K562 (cell line): ENCODE measurements around the gene TIGD1. TPM values are rescaled to one million over a fixed set of nuclear protein-coding genes. Genes with fewer than 3 reads are reported as not detected.

Experiments used
- ATAC-seq: fragments of 200-7000 bp; cut with Tn5 transposase; 3 replicates; pipeline ENCODE4 v1.9.1; 2020; ENCODE audit warnings: moderate library complexity
- BruUV-seq: library from RNA; stranded (reverse); fragments of 400-500 nt; replicated peaks from 2 replicates; lab custom pipeline; 2021; lab: Mats Ljungman, UMichigan
- CTCF ChIA-PET: fragments of 300-600 bp; formaldehyde crosslinking; extraction: SDS; loops from one replicate; lab custom pipeline; 2021; ENCODE audit warnings: low intra/inter-chr PET ratio; lab: Yijun Ruan, JAX
- POLR2A ChIA-PET: fragments of 300-600, 350-650 bp; sonication (Branson Sonifier 250); formaldehyde crosslinking; extraction: SDS; loops from one replicate; lab custom pipeline; 2021; ENCODE audit warnings: antibody characterized with exemption, inconsistent platforms; lab: Yijun Ruan, JAX
- DNase-seq, 4 experiments: peaks; one replicate each; pipeline versions ENCODE4 v3.0.0 to v3.0.0-alpha.2; 2011 to 2018; ENCODE audit warnings: low spot score in 3 of 4, mixed read lengths in 3 of 4; ENCODE audit errors: extremely low read depth in 1 of 4
- FAIRE-seq: peaks from 2 replicates; lab custom pipeline; 2011; peaks lifted over from hg19 to GRCh38; lab: Jason Lieb, UNC
- H2AFZ ChIP-seq: 2 replicates; pipeline ENCODE4 v1.6.0; 2011; ENCODE audit warnings: low read depth, low read length, control low read depth, inconsistent platforms
- H3K27ac ChIP-seq: fragments of 200-600 bp; 3 replicates; pipeline ENCODE4 v1.8.0; 2011; ENCODE audit warnings: low read depth, mild to moderate bottlenecking, control low read depth, inconsistent platforms, low read length, moderate library complexity, mixed read lengths; ENCODE audit errors: extremely low read depth
- H3K27me3 ChIP-seq, 2 experiments: fragments of 300-600 bp in 1 of 2; 2 replicates in 1 of 2; 3 replicates in 1 of 2; pipeline versions ENCODE4 v1.6.0 to v1.8.0; 2011; ENCODE audit warnings: inconsistent platforms in 2 of 2, low read length in 2 of 2, mild to moderate bottlenecking in 1 of 2, mixed read lengths in 1 of 2, moderate library complexity in 1 of 2; ENCODE audit not compliant: control insufficient read depth in 2 of 2, insufficient read depth in 2 of 2
- H3K36me3 ChIP-seq: fragments of 300-600 bp; 3 replicates; pipeline ENCODE4 v1.8.0; 2011; ENCODE audit warnings: mild to moderate bottlenecking, low read length, inconsistent platforms; ENCODE audit not compliant: control insufficient read depth, insufficient read depth
- H3K4me1 ChIP-seq, 2 experiments: fragments of 200-600 bp in 1 of 2; replicated peaks in 1 of 2; 2 replicates in 1 of 2; 3 replicates in 1 of 2; pipeline versions ENCODE4 v1.5.1 to v1.8.0; 2011; ENCODE audit warnings: inconsistent platforms in 2 of 2, low read length in 2 of 2, mild to moderate bottlenecking in 1 of 2, mixed read lengths in 1 of 2, moderate library complexity in 1 of 2; ENCODE audit not compliant: control insufficient read depth in 2 of 2, insufficient read depth in 2 of 2
- H3K4me2 ChIP-seq: 2 replicates; pipeline ENCODE4 v1.6.1; 2011; ENCODE audit warnings: low read length, control low read depth, inconsistent platforms, mixed read lengths; ENCODE audit not compliant: insufficient read depth
- H3K4me3 ChIP-seq: fragments of 200-600 bp; sonication (generic), shearing (Covaris generic); 2 replicates; pipeline ENCODE4 v1.5.1; 2016; ENCODE audit warnings: control low read depth, inconsistent platforms
- H3K79me2 ChIP-seq: fragments of 200-600 bp; 3 replicates; pipeline ENCODE4 v1.8.0; 2011; ENCODE audit warnings: low read length, inconsistent platforms; ENCODE audit not compliant: control insufficient read depth, insufficient read depth
- H3K9ac ChIP-seq, 2 experiments: 2 replicates each; pipeline versions ENCODE4 v1.6.0 to v1.6.1; 2011; ENCODE audit warnings: low read depth in 2 of 2, low read length in 2 of 2, control low read depth in 1 of 2, inconsistent platforms in 1 of 2, mild to moderate bottlenecking in 1 of 2, mixed read lengths in 1 of 2; ENCODE audit not compliant: insufficient read depth in 1 of 2
- H3K9me1 ChIP-seq: one replicate; pipeline ENCODE4 v1.6.0; 2011; ENCODE audit warnings: inconsistent platforms, mild to moderate bottlenecking, low read length, moderate library complexity; ENCODE audit not compliant: control insufficient read depth, insufficient read depth
- H3K9me3 ChIP-seq: replicated peaks from 2 replicates; pipeline ENCODE4 v1.5.1; 2011; ENCODE audit warnings: low read depth, low read length, inconsistent platforms; ENCODE audit not compliant: control insufficient read depth, insufficient read depth
- H4K20me1 ChIP-seq: replicated peaks from 2 replicates; pipeline ENCODE4 v1.6.1; 2011; ENCODE audit warnings: low read length, inconsistent platforms, mixed read lengths; ENCODE audit not compliant: control insufficient read depth, insufficient read depth
- CBX1 ChIP-seq: sonication (generic); IDR thresholded peaks from 2 replicates; pipeline ENCODE4 v1.6.1; 2016; ENCODE audit warnings: antibody characterized with exemption, low read depth, mild to moderate bottlenecking
- CC2D1A ChIP-seq: fragments of 450-650 bp; IDR thresholded peaks from 2 replicates; pipeline ENCODE4 v1.6.1; 2017; ENCODE audit warnings: mild to moderate bottlenecking
- HDAC3 ChIP-seq: fragments of 450-650 bp; IDR thresholded peaks from 2 replicates; pipeline ENCODE4 v1.6.1; 2018; ENCODE audit warnings: borderline replicate concordance, mild to moderate bottlenecking, moderate library complexity; ENCODE audit not compliant: partially characterized antibody
- JUND ChIP-seq, 2 experiments: IDR thresholded peaks; 2 replicates in 1 of 2; 3 replicates in 1 of 2; pipeline ENCODE4 v1.6.1; 2011; ENCODE audit warnings: borderline replicate concordance in 2 of 2, low read depth in 2 of 2, low read length in 2 of 2, improper control_type of control experiment in 1 of 2, missing biosample characterization in 1 of 2, missing genetic modification characterization in 1 of 2, missing genetic modification reagents in 1 of 2
- RAD21 ChIP-seq, 2 experiments: fragments of 250-450 bp in 1 of 2; fragments of 450-650 bp in 1 of 2; sonication (Bioruptor Pico) in 1 of 2; formaldehyde crosslinking in 1 of 2; IDR thresholded peaks in 1 of 2; conservative IDR thresholded peaks in 1 of 2; 2 replicates each; pipeline versions ENCODE4 v1.4.0 to v1.8.0; 2020 to 2022; ENCODE audit warnings: mild to moderate bottlenecking in 2 of 2, moderate library complexity in 1 of 2
- SPI1 ChIP-seq: IDR thresholded peaks from 2 replicates; pipeline ENCODE4 v1.6.1; 2011; ENCODE audit warnings: low read depth, low read length, control low read depth, borderline replicate concordance
- ZNF174 ChIP-seq: fragments of 250-450 bp; sonication (Bioruptor Pico); IDR thresholded peaks from 2 replicates; pipeline ENCODE4 v1.4.0; 2020; ENCODE audit warnings: mild to moderate bottlenecking
- ZNF274 ChIP-seq: IDR thresholded peaks from 2 replicates; pipeline ENCODE4 v1.6.1; 2011; ENCODE audit warnings: low read depth, mild to moderate bottlenecking, low read length, moderate library complexity, borderline replicate concordance
- WGBS: fragments of 100-300 bp; shearing (Covaris generic); methylation state at CpG from one replicate; pipeline ENCODE4 v1.1.6; 2016; ENCODE audit warnings: low coverage, mixed read lengths; ENCODE audit not compliant: insufficient coverage; ENCODE audit errors: missing lambda C conversion rate; 5-methylcytosine and 5-hydroxymethylcytosine counted together
- in situ Hi-C: fragments of 300-500 bp; cut with MboI; formaldehyde crosslinking; loops from 4 replicates; pipeline ENCODE4 v1.15.0; 2018; ENCODE audit warnings: inconsistent platforms, mixed read lengths
- intact Hi-C: fragments of 100-400 bp; cut with micrococcal nuclease; formaldehyde crosslinking; loops from 2 replicates; pipeline ENCODE4 v1.14.2; 2022
- polyA plus RNA-seq, 8 experiments: library from polyadenylated mRNA; depleted of rRNA in 4 of 8; stranded (reverse) in 5 of 8; unstranded in 3 of 8; fragments of >200 nt; fragmentation: Nextera tagmentation in 2 of 8; fragmentation: Illumina TruSeq in 1 of 8; extraction: Ambion mirVana in 2 of 8; extraction: Trizol in 1 of 8; gene quantifications; 2 replicates each; pipeline versions ENCODE4 v1.2.1 to v1.2.3, GENCODE V29; 2011 to 2014; ENCODE audit warnings: inconsistent platforms in 1 of 8, missing spikeins in 1 of 8
- total RNA-seq, 7 experiments: library from RNA; depleted of rRNA in 6 of 7; stranded (reverse); fragments of >200 nt in 6 of 7; fragmentation: Illumina TruSeq in 2 of 7; extraction: Trizol in 2 of 7; gene quantifications; 2 replicates each; pipeline versions ENCODE4 v1.2.1 to v1.2.3, GENCODE V29; 2011 to 2021; ENCODE audit warnings: low replicate concordance in 1 of 7
- TF ChIP-seq, protein P1 (sequence below): fragments of 450-650 bp; formaldehyde crosslinking; IDR thresholded peaks from 2 replicates; pipeline ENCODE4 v1.4.0; 2022; ENCODE audit warnings: mild to moderate bottlenecking, moderate library complexity
- TF ChIP-seq, protein P2 (sequence below), 2 experiments: fragments of 450-650 bp in 1 of 2; sonication (generic) in 1 of 2; formaldehyde crosslinking in 1 of 2; IDR thresholded peaks; 2 replicates each; pipeline versions ENCODE4 v1.7.1 to v1.9.0; 2016 to 2022; ENCODE audit warnings: inconsistent platforms in 1 of 2, mild to moderate bottlenecking in 1 of 2, missing genetic modification reagents in 1 of 2
- TF ChIP-seq, protein P3 (sequence below), 2 experiments: fragments of 450-650 bp in 1 of 2; sonication (generic) in 1 of 2; formaldehyde crosslinking; conservative IDR thresholded peaks; 2 replicates each; pipeline versions ENCODE4 v1.4.0 to v1.8.1; 2020 to 2022; ENCODE audit warnings: mild to moderate bottlenecking in 1 of 2, missing genetic modification reagents in 1 of 2

TIGD1 gene
- total and polyA plus RNA-seq, 9 of the 15 experiments (the other 6 are each of a cell fraction or from before 2014, with no cell fraction given), result 2.0 to 10.1 (median 6.6) TPM

DNA sequence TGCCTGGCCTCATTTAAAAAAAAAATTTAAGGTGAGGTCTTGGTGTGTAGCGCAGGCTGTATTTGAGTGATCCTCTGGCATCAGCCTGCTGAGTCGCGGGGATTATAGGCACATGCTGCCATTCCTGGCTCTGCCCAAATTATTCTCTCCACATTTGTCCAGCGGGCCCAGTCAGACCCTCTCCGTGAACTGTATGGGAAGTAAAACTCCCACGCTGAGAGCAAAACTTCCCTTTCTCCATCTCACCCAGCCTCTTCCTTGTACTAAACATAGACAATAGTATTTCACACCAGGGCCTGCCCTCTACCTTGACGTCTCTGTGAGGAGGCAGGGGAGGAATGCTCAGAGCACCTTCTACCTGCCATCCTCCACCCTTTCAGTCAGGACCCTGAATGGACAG is 37.2 kb upstream of the TIGD1 start:
- Histone ChIP-seq H3K4me1 (no peaks in the 10 kb centered on the region), H3K4me2 (no peak overlapping the region), H3K9me3 (no peaks in the 10 kb centered on the region), H3K79me2 (no peaks in the 10 kb centered on the region), H3K27me3 (no peaks in the 10 kb centered on the region; a peak in 1 of 5 replicates), H3K4me3 (no peak overlapping the region), H3K36me3 (no peaks in the 10 kb centered on the region), H3K27ac (no peak overlapping the region), H3K9ac (no peak overlapping the region), H4K20me1 (no peaks in the 10 kb centered on the region), H2AFZ (no peak overlapping the region), H3K9me1 (no peaks in the 10 kb centered on the region)
- no peak for DNase-seq
- no TSS peak for BruUV-seq
- ATAC-seq, result no peak
- 51% methylated on average over 6 of the region's 7 CpGs for WGBS
- FAIRE-seq, result no peak
- intact Hi-C loops (no loop called here), in situ Hi-C loops (no loop called here)
- POLR2A ChIA-PET, result no interaction called here
- CTCF ChIA-PET, result no interaction called here
- TF ChIP-seq CC2D1A, result no peak
- no peak for TF ChIP-seq ZNF174 (CRISPR knock-in tag)
- TF ChIP-seq, protein P1, sequence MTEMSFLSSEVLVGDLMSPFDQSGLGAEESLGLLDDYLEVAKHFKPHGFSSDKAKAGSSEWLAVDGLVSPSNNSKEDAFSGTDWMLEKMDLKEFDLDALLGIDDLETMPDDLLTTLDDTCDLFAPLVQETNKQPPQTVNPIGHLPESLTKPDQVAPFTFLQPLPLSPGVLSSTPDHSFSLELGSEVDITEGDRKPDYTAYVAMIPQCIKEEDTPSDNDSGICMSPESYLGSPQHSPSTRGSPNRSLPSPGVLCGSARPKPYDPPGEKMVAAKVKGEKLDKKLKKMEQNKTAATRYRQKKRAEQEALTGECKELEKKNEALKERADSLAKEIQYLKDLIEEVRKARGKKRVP (CRISPR knock-in tag), result no peak
- no peak for TF ChIP-seq SPI1
- TF ChIP-seq, protein P2, sequence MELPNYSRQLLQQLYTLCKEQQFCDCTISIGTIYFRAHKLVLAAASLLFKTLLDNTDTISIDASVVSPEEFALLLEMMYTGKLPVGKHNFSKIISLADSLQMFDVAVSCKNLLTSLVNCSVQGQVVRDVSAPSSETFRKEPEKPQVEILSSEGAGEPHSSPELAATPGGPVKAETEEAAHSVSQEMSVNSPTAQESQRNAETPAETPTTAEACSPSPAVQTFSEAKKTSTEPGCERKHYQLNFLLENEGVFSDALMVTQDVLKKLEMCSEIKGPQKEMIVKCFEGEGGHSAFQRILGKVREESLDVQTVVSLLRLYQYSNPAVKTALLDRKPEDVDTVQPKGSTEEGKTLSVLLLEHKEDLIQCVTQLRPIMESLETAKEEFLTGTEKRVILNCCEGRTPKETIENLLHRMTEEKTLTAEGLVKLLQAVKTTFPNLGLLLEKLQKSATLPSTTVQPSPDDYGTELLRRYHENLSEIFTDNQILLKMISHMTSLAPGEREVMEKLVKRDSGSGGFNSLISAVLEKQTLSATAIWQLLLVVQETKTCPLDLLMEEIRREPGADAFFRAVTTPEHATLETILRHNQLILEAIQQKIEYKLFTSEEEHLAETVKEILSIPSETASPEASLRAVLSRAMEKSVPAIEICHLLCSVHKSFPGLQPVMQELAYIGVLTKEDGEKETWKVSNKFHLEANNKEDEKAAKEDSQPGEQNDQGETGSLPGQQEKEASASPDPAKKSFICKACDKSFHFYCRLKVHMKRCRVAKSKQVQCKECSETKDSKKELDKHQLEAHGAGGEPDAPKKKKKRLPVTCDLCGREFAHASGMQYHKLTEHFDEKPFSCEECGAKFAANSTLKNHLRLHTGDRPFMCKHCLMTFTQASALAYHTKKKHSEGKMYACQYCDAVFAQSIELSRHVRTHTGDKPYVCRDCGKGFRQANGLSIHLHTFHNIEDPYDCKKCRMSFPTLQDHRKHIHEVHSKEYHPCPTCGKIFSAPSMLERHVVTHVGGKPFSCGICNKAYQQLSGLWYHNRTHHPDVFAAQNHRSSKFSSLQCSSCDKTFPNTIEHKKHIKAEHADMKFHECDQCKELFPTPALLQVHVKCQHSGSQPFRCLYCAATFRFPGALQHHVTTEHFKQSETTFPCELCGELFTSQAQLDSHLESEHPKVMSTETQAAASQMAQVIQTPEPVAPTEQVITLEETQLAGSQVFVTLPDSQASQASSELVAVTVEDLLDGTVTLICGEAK (IDR thresholded peaks at IDR 0.05), result no peak
- TF ChIP-seq, protein P2 (CRISPR knock-in tag; IDR thresholded peaks at IDR 0.05), result no peak
- TF ChIP-seq CBX1, result no peak
- no peak for TF ChIP-seq RAD21 (CRISPR knock-in tag; conservative IDR thresholded peaks at IDR 0.05 in 1 of 2, IDR thresholded peaks at IDR 0.05 in 1 of 2)
- TF ChIP-seq ZNF274, result no peak
- TF ChIP-seq, protein P3, sequence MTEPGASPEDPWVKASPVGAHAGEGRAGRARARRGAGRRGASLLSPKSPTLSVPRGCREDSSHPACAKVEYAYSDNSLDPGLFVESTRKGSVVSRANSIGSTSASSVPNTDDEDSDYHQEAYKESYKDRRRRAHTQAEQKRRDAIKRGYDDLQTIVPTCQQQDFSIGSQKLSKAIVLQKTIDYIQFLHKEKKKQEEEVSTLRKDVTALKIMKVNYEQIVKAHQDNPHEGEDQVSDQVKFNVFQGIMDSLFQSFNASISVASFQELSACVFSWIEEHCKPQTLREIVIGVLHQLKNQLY (CRISPR knock-in tag; conservative IDR thresholded peaks at IDR 0.05), result no peak
- TF ChIP-seq HDAC3, result no peak
- no peak for TF ChIP-seq JUND (IDR thresholded peaks at IDR 0.05; ENCODE audit: borderline replicate concordance, low read depth, low read length)
- no peak for TF ChIP-seq JUND (tag; IDR thresholded peaks at IDR 0.05; ENCODE audit: borderline replicate concordance, low read depth, low read length)
